Hepatocyte (in vitro differentiated cells): ENCODE measurements around the gene BCAS1.

Experiments used
- CTCF ChIP-seq: fragments of 200-600 bp; sonication (generic); IDR thresholded peaks from 2 replicates; pipeline ENCODE4 v1.5.1; 2016; ENCODE audit warnings: antibody characterized with exemption, mild to moderate bottlenecking; ENCODE audit not compliant: poor library complexity
- EZH2phosphoT487 ChIP-seq: fragments of 200-600 bp; sonication (generic); IDR thresholded peaks from one replicate; pipeline ENCODE4 v1.6.1; 2018; ENCODE audit warnings: antibody characterized with exemption, mild to moderate bottlenecking, low read depth, moderate library complexity; ENCODE audit not compliant: unreplicated experiment, severe bottlenecking

DNA sequence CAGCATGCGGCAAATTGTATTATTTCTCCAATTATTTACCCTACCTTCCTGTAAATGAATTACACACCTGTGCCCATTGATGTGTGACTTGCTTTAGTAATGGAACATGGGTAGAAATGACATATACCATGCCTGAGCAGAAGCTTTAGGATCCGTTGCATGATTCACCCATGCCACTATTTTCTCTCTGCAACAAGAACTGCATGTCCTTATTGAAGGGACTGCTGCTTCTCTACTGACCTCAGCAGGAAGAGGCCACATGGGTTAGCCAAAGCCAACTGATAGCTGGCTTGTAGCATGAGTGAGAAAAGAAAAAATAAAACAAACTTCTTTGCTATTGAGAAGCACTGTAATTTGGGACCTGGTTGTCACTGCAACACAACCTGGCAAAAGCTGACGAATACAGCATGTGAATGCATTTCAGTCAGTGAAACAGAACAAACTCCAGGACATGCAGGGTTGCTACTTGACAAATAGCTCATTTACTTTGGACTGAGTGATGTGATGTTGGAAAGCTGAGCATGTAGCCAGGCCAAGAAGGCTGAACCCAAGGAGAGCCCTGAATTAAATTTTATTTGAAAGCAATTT, 99.2 kb downstream of the BCAS1 start:
- TF ChIP-seq EZH2phosphoT487 (no peak), CTCF (no peak)
